HepG2 (cell line): ENCODE results near the gene LMAN2. TPM values are rescaled to one million over a fixed set of nuclear protein-coding genes. Genes with fewer than 3 reads are reported as not detected.

ENCODE experiments used
- AGO1 ChIP-seq: fragments of 200-400 bp; formaldehyde crosslinking; IDR thresholded peaks from 2 replicates; pipeline ENCODE4 v1.6.1; 2017; ENCODE audit warnings: mild to moderate bottlenecking, low read depth, low read length, moderate library complexity; ENCODE audit not compliant: poor library complexity, severe bottlenecking
- ASH2L ChIP-seq: fragments of 300-600, 200-600 bp; sonication (generic); IDR thresholded peaks from 2 replicates; pipeline ENCODE4 v1.7.0; 2017; ENCODE audit warnings: low read depth, mild to moderate bottlenecking, moderate library complexity, mixed read lengths, low read length; ENCODE audit not compliant: insufficient read length
- ATF7 ChIP-seq, 2 experiments: fragments of 450-650 bp in 1 of 2; sonication (generic) in 1 of 2; formaldehyde crosslinking in 1 of 2; IDR thresholded peaks; 2 replicates each; pipeline versions ENCODE4 v1.4.0 to v1.6.1; 2016 to 2020; ENCODE audit warnings: antibody characterized with exemption in 1 of 2, mild to moderate bottlenecking in 1 of 2, missing genetic modification reagents in 1 of 2
- CC2D1A ChIP-seq: sonication (generic); formaldehyde crosslinking; IDR thresholded peaks from 2 replicates; pipeline ENCODE4 v1.8.1; 2023; ENCODE audit warnings: mild to moderate bottlenecking, missing genetic modification reagents
- CHD2 ChIP-seq: IDR thresholded peaks from 2 replicates; pipeline ENCODE4 v1.6.1; 2011; ENCODE audit warnings: low read depth, low read length, improper control_type of control experiment
- DMAP1 ChIP-seq: IDR thresholded peaks from 2 replicates; pipeline ENCODE4 v1.6.1; 2016
- HDAC2 ChIP-seq: sonication (generic); formaldehyde crosslinking; IDR thresholded peaks from 2 replicates; pipeline ENCODE4 v1.4.0; 2020; ENCODE audit warnings: missing genetic modification reagents
- MXD4 ChIP-seq: IDR thresholded peaks from 2 replicates; pipeline ENCODE4 v1.6.1; 2016; ENCODE audit warnings: mild to moderate bottlenecking, missing biosample characterization, missing genetic modification reagents
- MXI1 ChIP-seq: IDR thresholded peaks from 3 replicates; pipeline ENCODE4 v1.6.1; 2012; ENCODE audit warnings: low read depth, low read length, inconsistent platforms, borderline replicate concordance
- PRDM4 ChIP-seq: sonication (generic); formaldehyde crosslinking; IDR thresholded peaks from 2 replicates; pipeline ENCODE4 v1.9.0; 2021; ENCODE audit warnings: missing genetic modification reagents, borderline replicate concordance
- PTBP1 ChIP-seq: fragments of 200-400 bp; formaldehyde crosslinking; IDR thresholded peaks from 2 replicates; pipeline ENCODE4 v1.6.1; 2018; ENCODE audit warnings: low read length, low read depth; ENCODE audit not compliant: poor library complexity, severe bottlenecking
- THYN1 ChIP-seq: sonication (generic); formaldehyde crosslinking; IDR thresholded peaks from 2 replicates; pipeline ENCODE4 v1.8.1; 2023; ENCODE audit warnings: low read depth, mild to moderate bottlenecking, moderate library complexity, missing genetic modification reagents, borderline replicate concordance
- USF2 ChIP-seq, 2 experiments: sonication (generic) in 1 of 2; formaldehyde crosslinking in 1 of 2; IDR thresholded peaks; 2 replicates each; pipeline versions ENCODE4 v1.5.1 to v1.6.1; 2011 to 2020; ENCODE audit warnings: borderline replicate concordance in 1 of 2, low read depth in 1 of 2, low read length in 1 of 2, mild to moderate bottlenecking in 1 of 2, missing genetic modification reagents in 1 of 2, moderate library complexity in 1 of 2
- ZNF143 ChIP-seq: sonication (generic); formaldehyde crosslinking; IDR thresholded peaks from 2 replicates; pipeline ENCODE4 v1.4.0; 2020; ENCODE audit warnings: missing genetic modification reagents
- ZNF468 ChIP-seq: sonication (generic); formaldehyde crosslinking; IDR thresholded peaks from 2 replicates; pipeline ENCODE4 v1.8.0; 2022; ENCODE audit warnings: mild to moderate bottlenecking, moderate library complexity, missing genetic modification reagents
- ZNF569 ChIP-seq: sonication (generic); formaldehyde crosslinking; IDR thresholded peaks from 2 replicates; pipeline ENCODE4 v1.5.0; 2020; ENCODE audit warnings: mild to moderate bottlenecking, missing genetic modification reagents, moderate library complexity, borderline replicate concordance
- ZNF589 ChIP-seq: sonication (generic); formaldehyde crosslinking; conservative IDR thresholded peaks from 2 replicates; pipeline ENCODE4 v1.8.0; 2022; ENCODE audit warnings: mild to moderate bottlenecking, moderate library complexity, missing genetic modification reagents
- ZNF709 ChIP-seq: sonication (generic); formaldehyde crosslinking; IDR thresholded peaks from 2 replicates; pipeline ENCODE4 v1.5.0; 2020; ENCODE audit warnings: mild to moderate bottlenecking, missing genetic modification reagents
- polyA plus RNA-seq, 8 experiments: library from polyadenylated mRNA; depleted of rRNA in 3 of 8; stranded (reverse) in 7 of 8; unstranded in 1 of 8; fragments of >200 nt; fragmentation: Illumina TruSeq in 4 of 8; extraction: Trizol in 4 of 8; gene quantifications; 2 replicates each; pipeline versions ENCODE4 v1.2.1 to v1.2.3, GENCODE V29; 2011 to 2016; ENCODE audit warnings: low read depth in 4 of 8, missing spikeins in 1 of 8, mixed read lengths in 1 of 8; ENCODE audit not compliant: insufficient read depth in 1 of 8
- total RNA-seq, 5 experiments: library from RNA; depleted of rRNA; stranded (reverse); fragments of >200 nt; fragmentation: Illumina TruSeq; extraction: Trizol; gene quantifications; 2 replicates each; pipeline ENCODE4 v1.2.3, GENCODE V29; 2016; ENCODE audit warnings: low read depth in 1 of 5
- TF ChIP-seq, protein P1 (sequence below): IDR thresholded peaks from 2 replicates; pipeline ENCODE4 v1.6.1; 2016; ENCODE audit warnings: missing biosample characterization, missing genetic modification reagents, low read depth
- TF ChIP-seq, protein P2 (sequence below): sonication (generic); formaldehyde crosslinking; IDR thresholded peaks from 2 replicates; pipeline ENCODE4 v1.4.0; 2020; ENCODE audit warnings: missing genetic modification reagents

Gene LMAN2
- total and polyA plus RNA-seq, 2 of the 13 experiments (the other 11 are each of a cell fraction or from before 2014, with no cell fraction given), result 191 to 197 TPM

DNA sequence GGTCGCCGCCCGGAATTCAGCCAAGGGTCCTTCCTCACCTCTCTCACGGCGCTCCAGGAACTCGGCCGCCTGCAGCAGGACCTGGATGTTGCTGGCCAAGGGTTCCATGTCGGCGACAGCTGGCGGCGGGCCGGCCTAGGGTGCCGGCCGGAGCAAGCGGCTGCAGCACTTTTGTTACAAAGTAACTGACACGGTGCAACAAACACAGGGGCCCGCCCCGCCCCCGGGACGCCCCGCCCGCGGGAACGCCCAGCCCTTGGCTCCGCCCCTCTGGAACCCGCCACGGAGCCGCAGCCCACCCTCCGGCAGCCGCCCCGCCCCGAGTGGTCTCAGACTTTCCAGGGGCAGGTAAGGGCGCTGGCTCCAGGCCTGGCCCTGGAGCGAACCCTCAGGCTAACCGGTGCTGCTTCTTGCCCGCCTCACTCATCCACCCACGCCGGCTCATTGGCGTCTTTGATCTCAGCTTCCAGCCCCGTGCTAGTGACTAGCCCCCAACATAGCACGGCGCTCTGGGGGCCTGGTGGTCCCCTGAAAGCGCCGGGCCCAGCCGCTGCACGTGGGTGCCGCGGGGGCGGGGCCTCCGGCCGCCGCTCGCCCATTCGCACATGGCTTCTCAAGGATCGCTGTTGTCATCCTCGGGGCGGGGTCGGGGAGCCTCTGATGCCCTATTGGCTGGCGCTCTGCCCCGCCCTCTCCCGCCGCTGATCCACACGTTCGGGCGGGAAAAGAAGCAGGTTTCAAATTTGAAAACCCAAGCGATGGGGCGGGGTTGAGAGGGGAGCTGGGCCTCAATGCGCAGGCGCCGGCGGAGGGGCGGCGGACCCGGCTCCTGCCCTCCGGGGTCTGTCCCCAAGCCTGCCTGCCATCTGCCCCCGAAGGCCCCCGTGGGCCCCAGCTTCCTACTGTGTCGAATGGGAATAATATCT, 39.5 kb downstream of the LMAN2 start, which contains the start of gene MXD3 (continued):
- TF ChIP-seq, protein P1, sequence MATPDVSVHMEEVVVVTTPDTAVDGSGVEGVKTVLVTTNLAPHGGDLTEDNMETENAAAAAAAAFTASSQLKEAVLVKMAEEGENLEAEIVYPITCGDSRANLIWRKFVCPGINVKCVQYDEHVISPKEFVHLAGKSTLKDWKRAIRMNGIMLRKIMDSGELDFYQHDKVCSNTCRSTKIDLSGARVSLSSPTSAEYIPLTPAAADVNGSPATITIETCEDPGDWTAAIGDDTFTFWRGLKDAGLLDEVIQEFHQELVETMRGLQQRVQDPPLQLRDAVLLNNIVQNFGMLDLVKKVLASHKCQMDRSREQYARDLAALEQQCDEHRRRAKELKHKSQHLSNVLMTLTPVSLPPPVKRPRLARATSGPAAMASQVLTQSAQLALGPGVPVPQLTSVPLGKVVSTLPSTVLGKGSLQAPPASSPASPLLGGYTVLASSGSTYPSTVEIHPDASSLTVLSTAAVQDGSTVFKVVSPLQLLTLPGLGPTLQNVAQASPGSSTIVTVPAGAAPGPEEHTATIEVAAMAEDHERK (CRISPR knock-in tag), result 0 out of 2 replicates have a peak, but pooled peaks have one; percentile 55
- TF ChIP-seq ZNF468 (0 out of 2 replicates have a peak, but pooled peaks have one; percentile 33), CC2D1A (CRISPR knock-in tag) (0 out of 2 replicates have a peak, but pooled peaks have one; percentile 5), HDAC2 (CRISPR knock-in tag) (peak; percentile 42), MXD4 (CRISPR knock-in tag) (peak; percentile 97), CHD2 (no peak), ZNF569 (0 out of 2 replicates have a peak, but pooled peaks have one; percentile 68), USF2 (IDR thresholded peaks at IDR 0.05; ENCODE audit: low read depth, low read length) (peak; percentile 46; the same call in 1 of the 2 replicates), USF2 (CRISPR knock-in tag; IDR thresholded peaks at IDR 0.05; ENCODE audit: borderline replicate concordance) (no peak; the same call in 1 of the 2 replicates), AGO1 (peak; percentile 46), ZNF589 (CRISPR knock-in tag) (0 out of 2 replicates have a peak, but pooled peaks have one; percentile 36), ZNF709 (no peak; the same call in 1 of the 2 replicates), PTBP1 (no peak), MXI1 (peak; percentile 99), ATF7 (IDR thresholded peaks at IDR 0.05) (no peak), ATF7 (CRISPR knock-in tag; IDR thresholded peaks at IDR 0.05) (0 out of 2 replicates have a peak, but pooled peaks have one; percentile 12), DMAP1 (CRISPR knock-in tag) (peak; percentile 89), ASH2L (peak; percentile 72), ZNF143 (CRISPR knock-in tag) (no peak), THYN1 (no peak), PRDM4 (CRISPR knock-in tag) (no peak)
- TF ChIP-seq, protein P2, sequence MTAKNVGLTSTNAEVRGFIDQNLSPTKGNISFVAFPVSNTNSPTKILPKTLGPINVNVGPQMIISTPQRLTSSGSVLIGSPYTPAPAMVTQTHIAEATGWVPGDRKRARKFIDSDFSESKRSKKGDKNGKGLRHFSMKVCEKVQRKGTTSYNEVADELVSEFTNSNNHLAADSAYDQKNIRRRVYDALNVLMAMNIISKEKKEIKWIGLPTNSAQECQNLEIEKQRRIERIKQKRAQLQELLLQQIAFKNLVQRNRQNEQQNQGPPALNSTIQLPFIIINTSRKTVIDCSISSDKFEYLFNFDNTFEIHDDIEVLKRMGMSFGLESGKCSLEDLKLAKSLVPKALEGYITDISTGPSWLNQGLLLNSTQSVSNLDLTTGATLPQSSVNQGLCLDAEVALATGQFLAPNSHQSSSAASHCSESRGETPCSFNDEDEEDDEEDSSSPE (CRISPR knock-in tag), result peak; percentile 99
